A673 (cell line): ENCODE data around the gene GRIK1.

Source experiments
- EZH2 ChIP-seq: fragments of 200-600 bp; sonication (generic); IDR thresholded peaks from 2 replicates; pipeline ENCODE4 v1.6.1; 2017; ENCODE audit warnings: borderline replicate concordance, low read depth, mild to moderate bottlenecking, mixed read lengths, antibody characterized with exemption, low read length; ENCODE audit not compliant: poor library complexity, severe bottlenecking
- TF ChIP-seq, protein P1 (sequence below): fragments of 300-800, 200-600 bp; sonication (generic); conservative IDR thresholded peaks from 2 replicates; pipeline ENCODE4 v1.5.1; 2017; ENCODE audit warnings: low read depth, mild to moderate bottlenecking, antibody characterized with exemption, low read length, moderate library complexity, mixed read lengths

DNA sequence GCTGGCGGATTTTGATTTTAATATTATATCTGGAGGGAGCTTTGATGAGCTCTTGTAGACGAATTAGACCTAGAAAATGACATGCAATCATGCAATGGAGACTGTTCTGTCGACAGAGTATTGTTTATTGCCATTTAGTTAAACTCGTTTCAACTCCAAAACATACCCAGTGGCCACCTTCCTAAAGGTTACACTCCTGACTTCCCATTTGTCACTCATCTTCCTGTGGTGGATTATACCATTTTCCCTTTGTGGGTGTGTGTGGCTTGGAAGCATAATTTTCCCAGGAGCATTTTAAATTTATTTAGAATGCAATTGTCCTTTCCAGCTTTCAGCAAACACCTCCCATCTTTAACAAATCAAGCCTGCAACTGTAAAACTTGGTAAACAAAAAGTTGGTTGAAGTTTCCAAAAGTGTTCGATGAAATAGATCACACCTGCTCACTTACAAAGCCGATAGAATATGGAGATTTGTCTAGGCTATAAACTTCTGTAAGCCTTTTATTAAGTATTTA lies 266.6 kb downstream of the GRIK1 start:
- TF ChIP-seq, protein P1, sequence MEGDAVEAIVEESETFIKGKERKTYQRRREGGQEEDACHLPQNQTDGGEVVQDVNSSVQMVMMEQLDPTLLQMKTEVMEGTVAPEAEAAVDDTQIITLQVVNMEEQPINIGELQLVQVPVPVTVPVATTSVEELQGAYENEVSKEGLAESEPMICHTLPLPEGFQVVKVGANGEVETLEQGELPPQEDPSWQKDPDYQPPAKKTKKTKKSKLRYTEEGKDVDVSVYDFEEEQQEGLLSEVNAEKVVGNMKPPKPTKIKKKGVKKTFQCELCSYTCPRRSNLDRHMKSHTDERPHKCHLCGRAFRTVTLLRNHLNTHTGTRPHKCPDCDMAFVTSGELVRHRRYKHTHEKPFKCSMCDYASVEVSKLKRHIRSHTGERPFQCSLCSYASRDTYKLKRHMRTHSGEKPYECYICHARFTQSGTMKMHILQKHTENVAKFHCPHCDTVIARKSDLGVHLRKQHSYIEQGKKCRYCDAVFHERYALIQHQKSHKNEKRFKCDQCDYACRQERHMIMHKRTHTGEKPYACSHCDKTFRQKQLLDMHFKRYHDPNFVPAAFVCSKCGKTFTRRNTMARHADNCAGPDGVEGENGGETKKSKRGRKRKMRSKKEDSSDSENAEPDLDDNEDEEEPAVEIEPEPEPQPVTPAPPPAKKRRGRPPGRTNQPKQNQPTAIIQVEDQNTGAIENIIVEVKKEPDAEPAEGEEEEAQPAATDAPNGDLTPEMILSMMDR = no peak
- no peak for TF ChIP-seq EZH2
